Fibroblast of skin of scalp (primary cell): ENCODE measurements around the gene UPF1. TPM values are rescaled to one million over a fixed set of nuclear protein-coding genes. Genes with fewer than 3 reads are reported as not detected.
A peak's percentile ranks its signal among the peaks of the same experiment; 100 is the strongest.

ENCODE experiments used
- DNase-seq: peaks from one replicate; pipeline ENCODE4 v3.0.0-alpha.2; 2013
- polyA plus RNA-seq, 2 experiments: library from polyadenylated mRNA; unstranded; fragments of 120-200 nt; gene quantifications; one replicate each; pipeline ENCODE4 v1.2.1, GENCODE V29; 2013; ENCODE audit not compliant: insufficient read length in 2 of 2

UPF1 gene
- 34.3 TPM for polyA plus RNA-seq (2013, experiment 1 of 2; ENCODE audit: insufficient read length)
- polyA plus RNA-seq (2013, experiment 2 of 2; ENCODE audit: insufficient read length) = 32.3 TPM

GRCh38 chr19:18831524-18832305, at the start of gene UPF1:
Gene UPF1, plus strand, starts transcription at chr19:18831959. Its CDS starts 251 bp downstream, at chr19:18832210.
- DNase-seq = peak; percentile 93

- DNase-seq = no peak
Observed at GRCh38 chr19:18782559-18783225, 49.1 kb upstream of the UPF1 start.

DNA sequence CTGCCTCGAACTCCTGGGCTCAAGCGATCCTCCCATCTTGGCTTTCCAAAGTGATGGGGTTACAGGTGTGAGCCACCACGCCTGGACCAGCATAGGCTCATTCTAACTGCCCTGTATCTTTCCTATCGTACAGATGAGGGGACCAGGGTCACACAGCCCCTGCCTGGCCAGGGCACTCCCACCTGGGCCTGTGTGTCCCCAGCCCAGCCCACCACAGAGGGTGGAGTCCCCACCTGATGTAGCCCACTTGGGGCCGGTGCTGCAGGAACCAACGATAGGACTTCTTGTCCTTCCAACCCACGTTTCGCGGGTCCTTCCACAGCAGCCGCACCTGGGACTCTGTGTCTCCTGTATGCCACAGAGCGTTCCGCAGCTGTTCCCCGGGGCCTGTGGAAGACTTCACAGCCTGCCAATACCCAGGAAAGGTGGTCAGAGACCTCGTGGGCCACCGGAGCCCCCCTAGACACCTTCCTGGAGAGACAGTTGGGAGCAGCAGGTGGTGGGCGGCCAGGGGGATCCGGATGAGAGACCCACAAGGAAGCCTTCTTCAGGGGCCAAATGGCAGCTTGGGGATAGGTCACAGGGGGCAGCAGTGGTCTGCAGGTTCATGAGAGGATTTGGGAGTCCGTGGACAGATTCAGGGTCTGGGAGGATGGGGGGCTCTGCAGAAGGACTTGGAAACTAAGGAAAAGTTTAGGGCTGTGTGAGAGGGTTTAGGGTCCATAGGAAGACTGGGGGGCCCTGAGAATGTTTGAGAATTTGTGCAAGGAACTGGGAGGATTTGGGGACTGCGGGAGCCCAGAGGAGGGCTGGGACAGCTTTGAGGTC, 47.6 kb upstream of the UPF1 start:
- DNase-seq = no peak

- no peak for DNase-seq
Observed at GRCh38 chr19:18784786-18785120, 47.0 kb upstream of the UPF1 start.

DNA sequence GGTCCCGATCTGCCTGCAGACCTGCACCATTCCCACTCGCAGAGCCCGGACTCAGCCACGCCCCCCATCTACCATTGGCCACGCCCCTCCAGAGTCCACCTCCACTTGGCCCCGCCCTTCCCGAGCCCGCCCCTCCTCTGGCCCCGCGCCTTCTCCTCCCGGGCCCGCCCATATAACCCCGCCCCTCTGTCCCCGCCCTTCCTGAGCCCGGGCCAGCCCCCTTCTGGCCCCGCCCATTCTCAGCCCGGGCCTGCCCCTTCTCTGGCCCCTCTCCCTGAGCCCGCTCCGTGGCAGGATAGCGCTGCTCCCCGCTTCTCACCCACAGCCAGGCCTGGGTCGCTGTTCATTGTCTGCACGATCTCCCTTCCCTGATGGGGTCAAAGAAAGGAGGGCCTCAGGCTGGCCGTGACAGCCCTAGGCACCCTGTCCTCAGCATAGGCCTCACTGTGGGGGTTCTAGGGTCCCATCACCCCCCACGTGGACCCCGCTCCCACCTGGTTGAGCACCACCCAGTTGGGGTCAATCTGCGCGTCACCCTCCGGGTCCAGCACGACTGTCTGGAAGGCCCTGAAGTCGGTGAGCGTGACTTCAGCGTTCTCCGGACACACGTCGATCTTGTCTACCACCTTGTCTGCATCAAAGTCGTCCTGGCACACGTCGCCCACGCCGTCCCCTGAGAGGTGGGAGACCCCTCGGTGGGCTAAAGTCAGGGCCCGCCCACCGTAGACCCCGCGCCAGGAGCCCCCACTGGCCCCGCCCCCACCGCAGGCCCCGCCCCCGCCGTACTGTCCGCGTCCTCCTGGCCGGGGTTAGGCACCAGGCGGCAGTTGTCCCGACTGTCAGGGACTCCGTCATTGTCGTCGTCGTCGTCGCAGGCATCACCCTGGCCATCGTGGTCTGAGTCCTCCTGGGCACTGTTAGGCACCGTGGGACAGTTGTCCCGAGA, 46.3 kb upstream of the UPF1 start:
- DNase-seq = peak; percentile 64

DNA sequence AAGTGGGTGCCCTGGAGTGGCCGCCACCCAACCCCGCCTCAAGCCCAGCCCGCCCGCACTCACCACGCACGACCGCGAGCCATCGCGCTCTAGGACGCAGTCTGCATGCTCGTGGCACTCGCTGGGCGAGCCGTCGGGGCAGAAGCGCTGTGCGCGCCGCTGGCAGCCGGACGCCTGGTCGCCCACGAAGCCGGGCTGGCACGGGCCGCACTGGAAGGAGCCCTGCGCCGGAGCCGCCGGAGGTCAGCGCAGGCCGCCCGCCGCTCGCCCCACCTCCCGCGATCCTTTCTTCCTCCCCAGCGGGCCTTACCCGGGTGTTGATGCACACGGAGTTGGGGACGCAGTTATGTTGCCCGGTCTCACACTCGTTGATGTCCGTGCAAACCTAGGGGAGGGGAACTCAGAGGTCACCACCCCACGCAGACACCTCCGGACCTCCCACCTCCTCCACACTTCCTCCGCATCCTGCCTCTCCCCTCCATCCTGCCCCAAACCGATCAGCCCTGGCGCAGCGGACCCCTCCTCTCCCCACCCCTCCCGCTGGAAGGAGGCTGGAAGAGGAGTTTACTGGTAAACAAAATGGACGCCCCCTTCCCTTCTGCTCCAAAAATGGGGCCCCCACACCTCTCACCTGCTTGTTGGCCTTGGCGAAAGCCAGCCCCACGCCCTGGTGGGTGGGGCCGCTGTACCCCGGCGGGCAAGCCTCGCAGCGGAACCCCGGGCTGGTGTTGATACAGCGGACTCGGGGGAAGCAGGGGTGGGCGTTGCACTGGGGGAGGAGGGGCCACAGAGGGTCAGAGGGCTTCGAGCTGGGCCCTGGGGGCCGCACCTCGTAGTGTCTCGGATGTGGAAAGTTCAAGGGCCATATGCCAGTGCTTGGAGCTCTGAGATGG, 43.0 kb upstream of the UPF1 start:
- DNase-seq = no peak

- no peak for DNase-seq
Observed at GRCh38 chr19:18789422-18789869, 42.3 kb upstream of the UPF1 start.

GRCh38 chr19:18789883-18790565, 41.7 kb upstream of the UPF1 start:
- peak; percentile 24 for DNase-seq

DNA sequence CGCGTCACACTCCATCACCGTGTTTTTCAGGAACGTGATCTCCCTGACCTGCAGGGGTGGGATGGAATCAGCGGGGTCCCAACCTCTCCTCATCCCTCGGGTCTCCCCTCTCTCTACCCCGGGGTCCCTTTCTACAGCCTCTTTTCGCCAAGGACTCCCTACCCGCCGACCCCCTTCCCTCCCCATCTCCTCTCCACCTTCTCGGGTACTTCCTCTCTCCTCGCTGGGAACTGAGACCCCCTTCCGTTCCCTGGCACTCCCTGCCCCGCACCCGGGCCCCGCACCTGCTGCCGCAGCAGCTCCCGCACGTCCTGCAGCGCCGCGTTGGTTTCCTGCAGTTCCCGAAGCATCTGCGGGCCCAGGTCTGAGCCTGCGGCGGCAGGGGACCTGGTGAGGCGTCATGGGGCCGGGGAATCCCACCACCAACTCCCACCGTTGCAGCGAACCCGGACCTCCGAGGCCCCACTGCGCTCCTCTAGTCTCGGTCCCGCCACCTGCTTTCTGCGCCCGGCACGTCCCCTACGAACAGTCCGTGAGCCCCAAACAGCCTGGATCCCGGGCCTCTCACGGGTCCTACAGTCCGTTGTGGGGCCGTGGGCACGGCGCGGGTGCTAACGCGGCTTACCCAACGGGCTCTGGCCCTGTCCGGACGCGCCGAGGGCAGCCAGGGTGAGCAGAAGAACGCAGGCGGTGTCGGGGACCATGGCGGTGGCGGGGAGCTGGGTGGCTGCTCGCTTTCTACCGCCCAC, 41.0 kb upstream of the UPF1 start, which contains the start of gene COMP:
Gene COMP, minus strand, starts transcription at position 740 of the 749 bp plus-strand sequence. Its CDS starts 36 bp downstream, at position 704.
- no peak for DNase-seq

DNA sequence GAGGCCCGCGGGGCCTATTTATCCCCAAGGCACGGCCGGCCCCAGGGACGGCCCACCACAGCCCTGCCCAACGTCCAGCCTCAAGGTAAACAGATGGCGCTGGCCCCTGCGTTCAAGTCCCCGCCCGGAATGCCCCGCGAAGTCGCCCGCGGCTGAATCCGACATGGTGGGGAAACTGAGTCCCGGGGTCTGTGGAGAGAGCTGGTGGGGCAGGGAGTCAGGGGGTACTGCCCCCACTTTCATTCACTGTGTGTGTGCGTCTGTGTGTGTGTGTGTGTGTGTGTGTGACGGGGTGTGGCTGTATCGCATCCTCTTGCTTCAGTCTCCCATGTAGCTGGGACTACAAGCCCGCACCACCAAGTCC, 40.5 kb upstream of the UPF1 start:
- DNase-seq = no peak

- DNase-seq = no peak
Observed at GRCh38 chr19:18792661-18793060, 39.1 kb upstream of the UPF1 start.

GRCh38 chr19:18793144-18794028, 38.4 kb upstream of the UPF1 start:
- DNase-seq = no peak

GRCh38 chr19:18794029-18794313, 37.8 kb upstream of the UPF1 start:
- no peak for DNase-seq

GRCh38 chr19:18794692-18795091, 37.1 kb upstream of the UPF1 start:
- DNase-seq = no peak

GRCh38 chr19:18795540-18795939, 36.2 kb upstream of the UPF1 start:
- DNase-seq = peak; percentile 19

- DNase-seq = peak; percentile 21
Observed at GRCh38 chr19:18796239-18796638, 35.5 kb upstream of the UPF1 start.

DNA sequence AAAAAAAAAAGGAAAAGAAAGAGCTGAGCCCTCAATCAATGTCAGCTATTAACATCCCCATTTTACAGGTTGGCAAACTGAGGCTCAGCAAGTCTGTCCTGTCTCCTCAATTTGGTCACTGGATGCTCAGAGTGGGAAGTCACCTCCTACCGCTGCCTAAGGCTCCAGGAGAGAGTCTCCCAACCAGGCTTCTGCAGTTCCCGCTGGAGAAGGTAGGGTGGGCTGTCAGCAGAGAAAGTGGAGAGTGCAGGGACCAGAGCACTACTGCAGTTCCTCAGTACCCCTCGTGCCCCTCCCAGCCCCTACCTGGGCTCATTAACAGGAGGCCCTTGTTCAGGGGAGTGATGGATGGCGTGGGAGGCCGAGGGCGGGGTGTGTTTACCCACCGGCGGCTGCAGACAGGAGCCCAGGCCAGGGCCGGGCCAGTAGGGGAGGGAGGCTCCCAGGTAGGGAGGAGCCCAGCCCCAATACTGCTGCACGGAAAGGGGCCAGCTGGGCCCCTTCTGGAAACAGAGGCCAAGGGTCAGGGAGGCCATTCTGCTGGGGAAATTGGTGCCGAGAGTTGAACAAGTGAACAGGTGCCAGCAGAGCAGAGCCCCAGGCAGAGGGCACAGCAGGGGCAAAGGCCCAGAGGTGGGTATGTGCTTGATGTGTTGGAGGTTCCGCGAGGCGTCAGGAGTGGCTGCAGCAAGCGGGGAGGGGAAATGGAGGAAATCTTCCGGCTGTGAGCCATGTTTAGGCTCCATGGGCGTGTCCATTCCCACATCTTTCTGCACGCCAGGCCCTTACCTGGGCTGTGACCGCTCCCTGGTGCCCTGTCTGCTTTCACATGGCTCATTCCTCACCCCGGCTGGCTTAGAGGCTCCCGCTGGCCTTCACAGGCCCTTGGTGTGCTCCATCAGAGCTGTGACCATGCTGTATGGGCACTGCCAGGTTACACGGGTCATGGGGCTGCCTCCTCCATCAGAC, 33.1 kb upstream of the UPF1 start:
- no peak for DNase-seq
